ENCODE results near the gene ZNF385B.

ZNF385B gene

GRCh38 chr2:179571252-179571651, 290.2 kb downstream of the ZNF385B start:
- Histone ChIP-seq H3K4me1 (ENCODE audit: insufficient read depth, low read length) (no peaks in the 10 kb centered on the region), H3K4me3 (ENCODE audit: low read length) (no peak overlapping the region), H3K9me3 (ENCODE audit: insufficient read depth, low read depth, low read length) (no peaks in the 10 kb centered on the region), H3K9ac (ENCODE audit: low read depth, low read length) (no peak overlapping the region), H3K36me3 (ENCODE audit: insufficient read depth, low read depth, low read length) (no peaks in the 10 kb centered on the region), H3K27me3 (ENCODE audit: insufficient read depth, low read length) (no peaks in the 10 kb centered on the region), H3K27ac (ENCODE audit: low read length) (no peak overlapping the region)

GRCh38 chr2:179569831-179570233, 291.6 kb downstream of the ZNF385B start:
- Histone ChIP-seq H3K9ac (ENCODE audit: low read depth, low read length) (no peak overlapping the region), H3K27ac (ENCODE audit: low read length) (no peak overlapping the region), H3K36me3 (ENCODE audit: insufficient read depth, low read depth, low read length) (no peaks in the 10 kb centered on the region), H3K4me1 (ENCODE audit: insufficient read depth, low read length) (no peaks in the 10 kb centered on the region), H3K9me3 (ENCODE audit: insufficient read depth, low read depth, low read length) (no peaks in the 10 kb centered on the region), H3K4me3 (ENCODE audit: low read length) (no peak overlapping the region), H3K27me3 (ENCODE audit: insufficient read depth, low read length) (no peaks in the 10 kb centered on the region)

GRCh38 chr2:179565807-179566206, 295.6 kb downstream of the ZNF385B start:
- Histone ChIP-seq H3K36me3 (ENCODE audit: insufficient read depth, low read depth, low read length) (no peaks in the 10 kb centered on the region), H3K27ac (ENCODE audit: low read length) (no peak overlapping the region), H3K4me3 (ENCODE audit: low read length) (no peak overlapping the region), H3K9ac (ENCODE audit: low read depth, low read length) (no peak overlapping the region), H3K4me1 (ENCODE audit: insufficient read depth, low read length) (0 out of 2 replicates have a peak, but pooled peaks cover 5% of the 10 kb centered on the region), H3K9me3 (ENCODE audit: insufficient read depth, low read depth, low read length) (no peaks in the 10 kb centered on the region), H3K27me3 (ENCODE audit: insufficient read depth, low read length) (no peaks in the 10 kb centered on the region)

GRCh38 chr2:179562330-179562885, 299.0 kb downstream of the ZNF385B start:
- no peaks in the 10 kb centered on the region for H3K9me3 ChIP-seq (ENCODE audit: insufficient read depth, low read depth, low read length)
- H3K27ac ChIP-seq (ENCODE audit: low read length) = no peak overlapping the region
- H3K27me3 ChIP-seq (ENCODE audit: insufficient read depth, low read length) = no peaks in the 10 kb centered on the region
- H3K36me3 ChIP-seq (ENCODE audit: insufficient read depth, low read depth, low read length) = no peaks in the 10 kb centered on the region
- no peak overlapping the region for H3K4me3 ChIP-seq (ENCODE audit: low read length)
- 0 out of 2 replicates have a peak, but pooled peaks cover 5% of the 10 kb centered on the region for H3K4me1 ChIP-seq (ENCODE audit: insufficient read depth, low read length)
- no peak overlapping the region for H3K9ac ChIP-seq (ENCODE audit: low read depth, low read length)

GRCh38 chr2:179561702-179562101, 299.7 kb downstream of the ZNF385B start:
- Histone ChIP-seq H3K9me3 (ENCODE audit: insufficient read depth, low read depth, low read length) (no peaks in the 10 kb centered on the region), H3K4me1 (ENCODE audit: insufficient read depth, low read length) (0 out of 2 replicates have a peak, but pooled peaks cover 5% of the 10 kb centered on the region), H3K27ac (ENCODE audit: low read length) (no peak overlapping the region), H3K9ac (ENCODE audit: low read depth, low read length) (no peak overlapping the region), H3K36me3 (ENCODE audit: insufficient read depth, low read depth, low read length) (no peaks in the 10 kb centered on the region), H3K27me3 (ENCODE audit: insufficient read depth, low read length) (no peaks in the 10 kb centered on the region), H3K4me3 (ENCODE audit: low read length) (no peak overlapping the region)

- Histone ChIP-seq H3K9me3 (ENCODE audit: insufficient read depth, low read depth, low read length) (no peaks in the 10 kb centered on the region), H3K4me3 (ENCODE audit: low read length) (no peak overlapping the region), H3K36me3 (ENCODE audit: insufficient read depth, low read depth, low read length) (no peaks in the 10 kb centered on the region), H3K9ac (ENCODE audit: low read depth, low read length) (no peak overlapping the region), H3K4me1 (ENCODE audit: insufficient read depth, low read length) (0 out of 2 replicates have a peak, but pooled peaks cover 5% of the 10 kb centered on the region), H3K27ac (ENCODE audit: low read length) (no peak overlapping the region), H3K27me3 (ENCODE audit: insufficient read depth, low read length) (no peaks in the 10 kb centered on the region)
Observed at GRCh38 chr2:179560257-179560735, 301.1 kb downstream of the ZNF385B start.

- Histone ChIP-seq H3K27ac (ENCODE audit: low read length) (no peak overlapping the region), H3K27me3 (ENCODE audit: insufficient read depth, low read length) (no peaks in the 10 kb centered on the region), H3K36me3 (ENCODE audit: insufficient read depth, low read depth, low read length) (no peaks in the 10 kb centered on the region), H3K4me1 (ENCODE audit: insufficient read depth, low read length) (0 out of 2 replicates have a peak, but pooled peaks cover 5% of the 10 kb centered on the region), H3K9ac (ENCODE audit: low read depth, low read length) (no peak overlapping the region), H3K4me3 (ENCODE audit: low read length) (no peak overlapping the region), H3K9me3 (ENCODE audit: insufficient read depth, low read depth, low read length) (no peaks in the 10 kb centered on the region)
Observed at GRCh38 chr2:179559108-179559806, 302.2 kb downstream of the ZNF385B start.

- no peaks in the 10 kb centered on the region for H3K27me3 ChIP-seq (ENCODE audit: insufficient read depth, low read length)
- H3K9me3 ChIP-seq (ENCODE audit: insufficient read depth, low read depth, low read length) = no peaks in the 10 kb centered on the region
- H3K4me1 ChIP-seq (ENCODE audit: insufficient read depth, low read length) = 0 out of 2 replicates have a peak, but pooled peaks cover 5% of the 10 kb centered on the region
- H3K27ac ChIP-seq (ENCODE audit: low read length) = no peak overlapping the region
- H3K4me3 ChIP-seq (ENCODE audit: low read length) = no peak overlapping the region
- H3K9ac ChIP-seq (ENCODE audit: low read depth, low read length) = no peak overlapping the region
- no peaks in the 10 kb centered on the region for H3K36me3 ChIP-seq (ENCODE audit: insufficient read depth, low read depth, low read length)
Observed at GRCh38 chr2:179558010-179558934, 303.1 kb downstream of the ZNF385B start.

- no peak overlapping the region for H3K4me3 ChIP-seq (ENCODE audit: low read length)
- no peaks in the 10 kb centered on the region for H3K4me1 ChIP-seq (ENCODE audit: insufficient read depth, low read length)
- no peak overlapping the region for H3K27ac ChIP-seq (ENCODE audit: low read length)
- H3K9ac ChIP-seq (ENCODE audit: low read depth, low read length) = no peak overlapping the region
- no peaks in the 10 kb centered on the region for H3K27me3 ChIP-seq (ENCODE audit: insufficient read depth, low read length)
- H3K9me3 ChIP-seq (ENCODE audit: insufficient read depth, low read depth, low read length) = no peaks in the 10 kb centered on the region
- H3K36me3 ChIP-seq (ENCODE audit: insufficient read depth, low read depth, low read length) = no peaks in the 10 kb centered on the region
Observed at GRCh38 chr2:179556425-179556824, 305.0 kb downstream of the ZNF385B start.

GRCh38 chr2:179555691-179556283, 305.6 kb downstream of the ZNF385B start:
- H3K27ac ChIP-seq (ENCODE audit: low read length) = no peak overlapping the region
- peaks cover 4% of the 10 kb centered on the region; the same call in 1 of the 2 replicates for H3K4me1 ChIP-seq (ENCODE audit: insufficient read depth, low read length)
- H3K9ac ChIP-seq (ENCODE audit: low read depth, low read length) = no peak overlapping the region
- H3K36me3 ChIP-seq (ENCODE audit: insufficient read depth, low read depth, low read length) = no peaks in the 10 kb centered on the region
- no peaks in the 10 kb centered on the region for H3K9me3 ChIP-seq (ENCODE audit: insufficient read depth, low read depth, low read length)
- no peak overlapping the region for H3K4me3 ChIP-seq (ENCODE audit: low read length)
- H3K27me3 ChIP-seq (ENCODE audit: insufficient read depth, low read length) = no peaks in the 10 kb centered on the region

GRCh38 chr2:179554639-179555386, 306.6 kb downstream of the ZNF385B start:
- H3K27me3 ChIP-seq (ENCODE audit: insufficient read depth, low read length) = no peaks in the 10 kb centered on the region
- H3K27ac ChIP-seq (ENCODE audit: low read length) = no peak overlapping the region
- no peak overlapping the region for H3K9ac ChIP-seq (ENCODE audit: low read depth, low read length)
- peaks cover 6% of the 10 kb centered on the region; the same call in 1 of the 2 replicates for H3K4me1 ChIP-seq (ENCODE audit: insufficient read depth, low read length)
- no peaks in the 10 kb centered on the region for H3K9me3 ChIP-seq (ENCODE audit: insufficient read depth, low read depth, low read length)
- no peak overlapping the region for H3K4me3 ChIP-seq (ENCODE audit: low read length)
- no peaks in the 10 kb centered on the region for H3K36me3 ChIP-seq (ENCODE audit: insufficient read depth, low read depth, low read length)

Measured in iPS-20b (cell line).